Measurements from ENCODE around the gene CD79B. TPM values are rescaled to one million over a fixed set of nuclear protein-coding genes. Genes with fewer than 3 reads are reported as not detected.

Gene CD79B
- total and polyA plus RNA-seq, 9 of the 15 experiments (the other 6 are each of a cell fraction or from before 2014, with no cell fraction given): 0.15 to 0.62 (median 0.44) TPM; not detected in 2

GRCh38 chr17:63967953-63968352, 35.8 kb upstream of the CD79B start (continued):
- peak; percentile 88 for TF ChIP-seq MGA (IDR thresholded peaks at IDR 0.05)
- no peak for TF ChIP-seq CXXC5 (CRISPR knock-in tag; IDR thresholded peaks at IDR 0.05)
- no peak for TF ChIP-seq SAP30 (IDR thresholded peaks at IDR 0.05; ENCODE audit: borderline replicate concordance, insufficient read depth, low read depth, low read length, poor library complexity, severe bottlenecking)
- no peak for TF ChIP-seq KAT8 (IDR thresholded peaks at IDR 0.05; ENCODE audit: low read depth)
- no peak for TF ChIP-seq CBX2 (IDR thresholded peaks at IDR 0.05; ENCODE audit: insufficient read depth, low read length, poor library complexity, severe bottlenecking)
- TF ChIP-seq SRSF9 (IDR thresholded peaks at IDR 0.05; ENCODE audit: borderline replicate concordance, low read depth, low read length): no peak
- TF ChIP-seq PCBP2 (IDR thresholded peaks at IDR 0.05; ENCODE audit: low read depth, low read length, poor library complexity, severe bottlenecking): no peak
- no peak for TF ChIP-seq PRMT5 (CRISPR knock-in tag; IDR thresholded peaks at IDR 0.05)
- no peak for TF ChIP-seq BRD9 (IDR thresholded peaks at IDR 0.05; ENCODE audit: low read depth, partially characterized antibody)
- no peak for TF ChIP-seq SIRT6 (IDR thresholded peaks at IDR 0.05; ENCODE audit: low read depth, low read length)
- no peak for TF ChIP-seq MLLT1 (IDR thresholded peaks at IDR 0.05)
- no peak for TF ChIP-seq ZEB2 (IDR thresholded peaks at IDR 0.05)
- TF ChIP-seq HNRNPL (IDR thresholded peaks at IDR 0.05; ENCODE audit: low read depth, low read length): no peak
- no peak for TF ChIP-seq RFX7 (CRISPR knock-in tag; IDR thresholded peaks at IDR 0.05)
- no peak for TF ChIP-seq GABPB1 (CRISPR knock-in tag; IDR thresholded peaks at IDR 0.05)
- TF ChIP-seq TEAD2 (tag; IDR thresholded peaks at IDR 0.05): no peak
- no peak for TF ChIP-seq POLR2B (IDR thresholded peaks at IDR 0.05; ENCODE audit: low read depth, partially characterized antibody)
- no peak for TF ChIP-seq ZNF174 (CRISPR knock-in tag; IDR thresholded peaks at IDR 0.05)
